HG03469 (cell line): ENCODE results near the gene ABR.
"Not testable (repeated sequence)": the region's sequence is repeated elsewhere in the genome, so short reads cannot be mapped to it uniquely, and the experiment has no call there.

ENCODE experiments used
- ATAC-seq: cut with Tn5 transposase; IDR thresholded peaks from one replicate; pipeline ENCODE4 v1.9.1; 2021; ENCODE audit warnings: mild to moderate bottlenecking, moderate library complexity, moderate number of reproducible peaks; ENCODE audit not compliant: unreplicated experiment

The ABR gene

DNA sequence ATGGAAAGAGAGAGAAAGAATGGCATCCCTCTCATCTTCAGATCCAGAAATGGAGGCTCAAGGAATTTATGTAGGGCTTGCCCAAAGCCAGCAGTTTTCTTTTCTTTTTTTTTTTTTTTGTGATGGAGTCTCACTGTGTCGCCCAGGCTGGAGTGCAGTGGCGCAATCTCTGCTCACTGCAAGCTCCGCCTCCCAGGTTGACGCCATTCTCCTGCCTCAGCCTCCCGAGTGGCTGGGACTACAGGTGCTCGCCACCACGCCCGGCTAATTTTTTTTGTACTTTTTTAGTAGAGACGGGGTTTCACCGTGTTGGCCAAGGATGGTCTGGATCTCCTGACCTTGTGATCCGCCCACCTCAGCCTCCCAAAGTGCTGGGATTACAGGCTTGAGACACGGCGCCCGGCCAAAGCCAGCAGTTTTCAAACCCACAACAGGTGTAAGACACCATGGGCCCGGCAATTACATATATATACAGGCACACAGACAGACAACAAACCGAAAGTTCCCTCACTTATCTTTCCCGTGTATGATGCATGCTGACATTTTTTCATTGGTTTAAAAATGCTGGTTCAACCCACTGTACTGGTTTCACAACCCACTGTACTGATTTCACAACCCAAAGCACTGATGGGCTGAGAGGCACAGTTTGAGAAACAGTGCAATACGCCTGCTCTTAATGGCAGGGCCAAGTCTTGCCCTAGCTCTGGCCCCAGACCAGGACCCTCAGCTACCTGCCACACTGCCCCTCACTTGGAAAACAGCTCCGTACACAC is 81.6 kb downstream of the ABR start:
- ATAC-seq, result not testable (repeated sequence)

DNA sequence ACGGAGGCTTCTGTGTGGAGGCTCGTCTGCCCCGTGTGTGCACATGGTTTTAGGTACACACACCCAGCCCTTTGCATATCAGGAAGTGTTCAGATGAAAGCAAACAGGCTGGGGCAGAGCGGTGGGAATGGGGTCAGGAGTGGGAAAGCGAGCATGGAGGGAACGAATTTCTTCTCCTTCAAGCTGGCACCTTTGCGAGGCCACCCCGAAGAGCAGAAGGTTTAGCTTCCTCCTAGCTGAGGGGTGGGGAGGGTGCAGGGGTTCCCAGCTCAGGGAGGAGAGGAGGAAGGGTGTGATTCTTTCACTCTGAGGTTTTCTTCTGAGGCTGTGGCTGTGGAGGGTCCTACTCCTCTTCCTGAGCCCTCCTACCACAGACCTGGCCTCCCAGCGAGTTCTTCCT is 83.6 kb downstream of the ABR start:
- ATAC-seq, result no peak

DNA sequence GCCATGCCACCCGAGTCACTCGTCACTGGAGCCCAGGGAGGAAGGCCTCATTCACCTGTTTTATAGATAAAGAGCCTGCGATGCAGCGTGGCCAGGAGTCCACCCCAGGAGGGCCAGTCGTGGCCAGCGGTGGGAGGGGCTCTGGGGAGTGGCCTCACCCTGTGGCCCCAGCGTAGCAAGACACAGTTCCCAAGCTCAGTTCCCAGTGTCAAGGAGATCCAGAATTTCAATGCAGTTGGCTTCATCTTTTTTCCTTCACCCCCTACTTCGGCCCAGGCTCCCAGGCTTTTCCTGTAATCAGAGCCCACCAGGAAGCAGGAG is 84.0 kb downstream of the ABR start:
- ATAC-seq, result no peak

DNA sequence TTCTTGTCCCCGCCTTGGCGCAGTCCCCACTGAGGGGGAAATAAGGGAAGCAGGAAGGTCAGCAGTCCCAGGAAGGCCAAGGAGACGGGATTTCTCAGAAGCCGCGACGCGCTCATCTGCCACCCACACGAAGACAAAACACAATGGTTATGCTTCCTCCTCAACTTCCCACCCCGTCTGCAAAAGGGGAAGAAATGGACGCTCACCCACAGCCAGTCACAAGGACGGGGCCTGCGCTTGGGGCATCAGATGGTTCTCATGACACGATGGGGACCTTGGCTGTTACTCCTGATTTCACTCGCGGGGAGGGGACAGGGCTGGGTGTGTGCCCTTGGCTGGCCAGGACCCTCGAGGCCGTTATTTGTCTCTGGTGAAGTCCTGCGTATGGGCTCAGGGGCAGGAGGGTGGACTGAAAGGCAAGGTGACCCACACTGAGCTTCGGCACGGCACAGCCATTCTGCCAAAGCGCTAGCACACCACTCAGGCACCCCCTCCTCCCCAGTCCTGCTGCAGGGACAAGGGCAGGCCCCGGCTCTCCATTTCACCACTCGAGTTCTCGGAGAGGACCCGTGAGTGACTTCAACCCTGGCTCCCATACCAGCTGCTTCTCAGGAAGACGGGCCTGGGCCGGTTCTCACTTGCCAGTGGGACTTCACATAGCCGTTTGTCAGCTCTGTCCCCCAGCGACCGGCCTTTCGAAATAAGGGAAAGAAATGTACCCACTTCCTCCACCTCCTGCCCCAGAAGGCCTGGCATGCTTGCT is 84.5 kb downstream of the ABR start:
- no peak for ATAC-seq

DNA sequence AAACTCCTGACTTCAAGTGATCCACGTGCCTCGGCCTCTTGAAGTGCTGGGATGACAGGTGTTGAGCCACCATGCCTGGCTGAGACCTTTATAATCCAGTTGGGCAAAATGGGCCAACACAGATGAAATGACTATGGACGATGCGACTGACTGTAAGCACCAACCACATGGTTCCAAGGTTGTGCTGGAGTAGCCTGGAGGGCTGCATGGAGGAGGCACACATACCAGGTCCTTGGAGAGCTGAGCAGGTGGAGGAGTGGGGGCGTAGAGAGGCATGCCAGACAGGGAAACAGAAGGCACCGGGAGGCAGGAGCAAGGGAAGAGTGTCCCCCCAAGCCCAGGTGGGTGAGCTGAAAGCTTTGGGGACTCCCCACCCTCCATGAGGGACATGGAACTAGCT is 85.2 kb downstream of the ABR start:
- no peak for ATAC-seq

DNA sequence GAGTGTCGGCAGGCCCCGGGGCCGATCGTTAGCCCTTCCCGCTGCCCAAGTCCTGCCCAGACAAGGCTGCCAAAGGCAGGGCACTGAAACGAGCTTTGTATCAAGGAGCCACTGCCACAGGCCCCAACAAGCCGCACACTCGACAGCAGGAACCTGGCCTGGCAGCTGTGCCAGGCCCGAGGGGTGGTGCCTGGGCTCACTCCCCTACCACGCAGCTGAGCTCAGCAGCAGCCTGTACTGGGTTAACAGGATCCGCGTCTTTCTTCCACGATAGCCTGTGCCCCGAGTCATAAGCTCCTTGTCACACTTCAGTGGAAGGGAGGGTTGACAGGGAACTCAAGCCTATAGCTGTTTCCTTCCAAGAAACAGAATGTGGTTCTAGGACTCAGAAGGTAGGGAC is 87.9 kb downstream of the ABR start:
- ATAC-seq, result no peak

DNA sequence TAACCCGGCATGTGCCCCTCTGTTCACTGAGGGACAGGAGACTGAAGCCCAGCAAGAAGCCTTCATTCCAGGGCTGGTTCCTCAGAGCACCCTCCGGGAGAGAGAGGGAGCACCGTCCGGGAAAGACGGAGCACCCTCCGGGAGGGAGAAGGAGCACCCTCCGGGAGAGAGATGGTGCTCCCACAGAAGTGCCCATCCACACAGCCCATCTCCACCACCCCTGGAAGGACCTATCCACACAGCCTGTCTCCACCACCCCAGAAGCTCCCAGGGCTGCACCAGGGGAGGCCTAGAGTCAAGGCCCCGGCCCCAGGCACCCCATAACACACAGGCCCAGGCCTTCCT is 88.6 kb downstream of the ABR start:
- no peak for ATAC-seq

DNA sequence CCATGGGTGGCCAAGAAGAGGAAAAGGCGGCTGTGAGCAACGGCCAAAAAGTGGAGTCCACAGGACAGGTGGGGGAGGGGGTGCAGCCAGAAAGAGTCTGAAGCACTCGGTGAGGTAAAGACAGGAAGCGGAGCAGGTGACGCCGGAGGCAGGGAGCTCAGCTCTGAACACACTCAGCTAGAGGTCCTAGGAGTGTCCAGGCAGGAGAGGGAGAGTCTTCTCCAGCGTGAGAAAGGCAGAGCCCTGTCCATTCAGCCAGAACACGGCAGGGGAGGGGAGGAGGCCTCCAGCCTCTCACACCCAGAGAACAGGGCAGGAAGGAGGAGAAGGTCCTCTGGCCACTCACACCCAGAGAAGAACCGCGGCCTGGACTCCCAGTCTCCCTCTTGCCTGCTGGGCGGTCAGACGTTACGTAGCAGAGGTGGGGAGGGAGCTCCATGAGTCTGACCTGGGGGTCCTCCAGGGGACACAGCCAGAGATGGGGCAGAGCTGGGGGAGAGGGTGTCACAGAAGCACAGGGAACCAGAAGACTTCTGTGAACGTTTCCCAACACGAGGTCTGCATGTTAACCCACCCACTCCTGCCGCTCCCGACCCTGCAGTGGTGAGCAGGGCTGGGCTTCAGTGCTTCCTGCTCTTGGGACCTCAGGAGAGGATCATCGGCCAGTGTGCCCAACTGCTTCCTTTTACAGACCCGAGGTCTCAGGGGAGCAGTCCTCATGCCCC is 89.2 kb downstream of the ABR start:
- ATAC-seq, result no peak

DNA sequence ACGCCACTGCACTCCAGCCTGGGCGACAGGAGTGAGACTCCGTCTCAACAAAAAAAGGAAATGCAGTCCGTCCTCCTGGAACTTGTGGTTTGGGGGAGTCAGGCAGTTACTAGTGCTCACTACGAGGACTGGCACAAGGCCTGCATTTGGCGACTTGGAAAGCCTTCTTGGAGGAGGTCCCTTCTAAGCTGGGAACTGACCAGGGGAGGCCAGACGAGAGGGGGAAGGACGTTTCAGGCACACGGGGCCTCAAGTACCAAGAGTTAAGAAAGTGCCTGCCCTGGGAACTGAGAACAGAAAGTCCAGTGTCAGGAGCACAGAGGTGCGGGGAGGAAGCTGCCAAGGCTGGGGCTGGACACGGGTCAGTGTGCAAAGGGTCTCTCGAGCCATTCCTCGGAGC is 89.9 kb downstream of the ABR start:
- no peak for ATAC-seq

DNA sequence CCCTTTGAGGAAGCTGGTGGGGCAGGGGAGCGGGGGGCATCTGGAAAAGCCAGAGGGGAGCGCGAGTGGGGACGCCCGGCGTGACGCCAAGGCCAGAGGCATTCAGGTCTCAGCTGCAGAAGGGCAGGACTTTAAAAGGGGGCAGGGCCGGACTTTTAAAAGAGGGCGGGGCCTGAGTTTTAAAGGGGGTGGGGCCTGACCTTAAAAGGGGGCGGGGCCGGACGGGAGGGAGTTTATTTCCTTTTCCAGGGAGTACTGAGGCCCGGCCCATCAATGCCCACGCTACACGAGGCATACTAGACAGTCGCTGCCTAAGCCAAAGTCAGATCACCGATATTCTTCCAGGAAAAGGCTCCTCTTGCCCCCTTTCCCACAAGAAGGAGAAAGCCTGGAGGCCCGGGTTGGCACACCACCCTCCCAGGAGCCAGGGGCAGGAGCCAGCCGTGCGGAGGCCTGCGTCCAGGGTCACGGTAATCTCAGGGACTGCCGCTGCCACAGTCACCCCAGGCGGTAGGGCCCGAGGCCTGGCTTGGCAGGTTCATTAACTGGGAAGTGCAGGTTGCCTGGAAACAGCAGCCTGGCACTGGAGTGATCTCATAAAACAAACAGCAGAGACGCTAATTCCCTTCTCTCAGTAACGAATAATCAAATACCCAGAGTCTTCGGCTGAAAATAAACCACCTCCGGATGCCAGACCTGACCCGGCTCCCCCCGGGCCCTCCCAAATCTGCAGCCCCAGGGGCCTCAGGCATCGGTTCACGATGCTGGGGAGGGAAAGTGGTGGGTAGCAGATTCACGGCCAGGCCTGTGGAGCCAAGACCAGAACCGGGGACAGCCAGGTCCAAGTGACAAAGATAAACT is 92.2 kb downstream of the ABR start:
- no peak for ATAC-seq

DNA sequence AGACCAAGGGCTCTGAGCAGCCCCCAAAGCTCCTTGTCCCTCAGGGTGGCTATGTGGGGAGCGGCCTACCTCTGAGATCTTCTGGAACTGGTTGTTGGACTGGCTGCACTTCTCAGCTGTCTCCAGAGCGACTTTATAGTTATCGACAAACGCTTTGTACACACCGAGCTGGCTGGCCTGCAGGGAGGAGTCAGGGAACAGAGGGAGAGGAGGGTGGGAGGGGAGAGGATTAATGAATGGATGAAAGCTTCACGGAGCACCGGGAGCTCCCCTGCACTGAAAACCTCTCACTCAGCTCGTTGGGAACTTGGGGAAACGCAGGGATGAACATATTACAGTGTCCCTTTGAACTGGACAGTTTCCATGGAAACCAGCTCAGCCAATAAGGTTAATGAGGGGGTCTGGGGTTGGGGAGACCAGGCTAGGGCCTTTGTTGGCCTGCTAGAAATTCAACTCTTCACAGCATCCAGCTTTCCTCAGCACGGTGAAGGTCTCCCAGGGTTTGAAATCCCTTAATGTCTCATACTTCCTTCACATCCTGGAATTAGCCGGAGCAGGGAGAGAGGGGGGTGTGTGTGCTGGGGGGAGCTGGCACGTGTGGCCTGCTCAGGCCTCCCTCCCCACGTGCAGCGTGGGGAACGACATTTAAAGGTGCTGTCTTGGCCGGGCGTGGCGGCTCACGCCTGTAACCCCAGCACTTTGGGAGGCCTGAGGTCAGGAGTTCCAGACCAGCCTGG is 96.2 kb downstream of the ABR start:
- ATAC-seq, result no peak

DNA sequence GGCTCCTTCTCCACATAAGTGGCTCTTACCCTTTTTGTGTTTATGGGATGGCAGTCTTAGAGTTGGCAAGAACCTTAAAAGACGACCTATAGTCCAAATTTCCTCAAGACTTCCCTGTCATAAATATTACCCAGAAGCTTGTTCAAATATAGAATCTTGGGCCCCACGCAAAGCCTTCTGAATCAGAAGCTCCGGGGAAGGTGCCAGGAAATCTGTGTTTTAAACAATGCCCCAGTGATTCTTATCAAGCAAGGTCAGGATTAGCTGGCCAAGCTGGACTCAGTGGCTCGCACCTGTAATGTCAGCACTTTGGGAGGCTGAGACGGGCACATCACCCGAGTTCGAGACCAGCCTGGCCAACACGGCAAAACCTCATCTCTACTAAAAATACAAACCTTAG is 97.2 kb downstream of the ABR start:
- no peak for ATAC-seq

DNA sequence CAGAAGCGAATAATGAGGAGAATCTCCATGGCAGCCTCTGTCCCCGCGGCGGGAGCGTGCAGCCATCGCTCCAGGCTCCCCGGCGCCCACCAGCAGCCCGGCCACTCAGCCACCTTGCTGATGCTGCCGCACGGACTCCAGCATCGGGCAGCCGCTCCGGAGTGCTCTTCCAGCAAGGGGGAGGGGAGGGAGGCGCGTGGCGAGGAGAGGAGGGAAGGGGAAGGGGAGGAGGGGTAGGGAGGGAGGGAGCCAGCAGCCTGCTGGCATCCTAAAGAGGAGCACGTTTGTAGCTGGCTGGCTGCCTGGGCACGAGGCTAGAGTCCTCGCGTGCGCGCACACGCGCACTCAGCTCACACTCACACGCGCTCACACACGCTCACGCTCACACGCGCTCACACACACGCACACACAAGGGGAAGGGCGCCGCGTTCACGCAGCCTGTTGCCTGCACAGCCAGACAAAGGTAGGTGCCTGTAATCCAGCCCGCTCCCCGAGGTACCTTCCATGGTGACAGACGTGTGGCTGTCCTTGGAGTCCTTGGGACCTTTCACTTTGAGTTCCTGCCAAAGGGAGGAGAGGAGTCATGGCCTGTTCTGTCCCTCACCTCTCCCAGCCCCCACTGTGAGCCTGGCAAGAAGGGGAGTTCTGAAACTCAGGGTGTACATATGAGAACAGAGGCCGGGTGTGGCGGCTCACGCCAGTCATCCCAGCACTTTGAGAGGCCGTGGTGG is 100.8 kb downstream of the ABR start:
- ATAC-seq, result no peak

DNA sequence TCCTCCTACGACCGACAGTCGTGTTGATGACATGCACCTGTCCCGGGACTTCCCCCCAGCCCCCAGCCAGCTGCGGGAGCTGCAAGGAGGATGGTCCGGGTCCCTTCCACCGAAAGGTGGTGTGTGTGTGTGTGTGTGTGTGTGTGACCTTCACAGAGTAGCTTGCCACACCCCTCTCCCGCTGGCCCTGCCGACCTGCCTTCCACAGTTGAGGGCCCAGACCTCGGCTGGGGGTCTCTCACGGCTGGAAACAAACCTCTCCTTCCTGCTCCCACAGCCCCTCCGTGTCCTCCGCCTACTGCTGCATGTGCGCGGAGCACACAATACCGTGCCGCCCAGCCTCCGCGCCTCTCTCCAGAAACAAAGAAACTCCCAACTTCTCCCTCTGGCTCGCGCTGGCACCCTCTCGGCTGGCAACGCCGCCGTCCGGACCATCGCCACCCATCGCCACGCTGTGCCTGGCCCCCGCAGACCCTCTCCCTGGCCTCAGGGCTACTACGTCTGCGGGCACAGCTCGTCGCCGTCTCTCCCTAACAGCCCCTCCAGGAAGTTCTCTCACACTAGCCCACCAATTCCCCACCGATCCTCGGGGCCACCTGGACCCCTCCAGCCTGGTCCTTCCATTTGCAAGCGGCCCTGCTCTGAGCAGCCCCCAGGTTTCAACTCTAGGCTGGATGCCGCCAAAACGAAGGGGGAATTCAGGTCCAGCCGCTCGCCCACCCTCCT is 101.6 kb downstream of the ABR start:
- ATAC-seq, result no peak

DNA sequence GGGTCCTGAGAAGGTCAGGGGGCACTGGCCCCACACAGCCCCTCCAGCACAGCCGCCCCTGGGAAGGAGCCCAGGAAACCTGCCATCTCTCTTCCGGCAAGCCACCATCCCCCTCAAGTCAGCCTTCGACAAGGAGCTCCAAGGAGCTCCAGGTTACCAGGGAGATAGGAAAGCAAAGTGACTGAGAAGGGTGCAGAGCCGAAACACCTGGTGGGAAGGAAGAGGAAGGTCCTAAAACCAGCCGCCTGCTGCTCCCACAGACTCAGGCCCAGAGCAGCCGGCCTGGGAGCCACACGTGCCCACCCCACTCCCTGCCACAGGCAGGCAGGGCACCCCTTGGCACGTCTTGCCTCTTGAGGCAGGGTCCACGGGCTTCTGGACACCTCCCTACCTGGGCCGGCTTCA is 102.2 kb downstream of the ABR start:
- no peak for ATAC-seq

DNA sequence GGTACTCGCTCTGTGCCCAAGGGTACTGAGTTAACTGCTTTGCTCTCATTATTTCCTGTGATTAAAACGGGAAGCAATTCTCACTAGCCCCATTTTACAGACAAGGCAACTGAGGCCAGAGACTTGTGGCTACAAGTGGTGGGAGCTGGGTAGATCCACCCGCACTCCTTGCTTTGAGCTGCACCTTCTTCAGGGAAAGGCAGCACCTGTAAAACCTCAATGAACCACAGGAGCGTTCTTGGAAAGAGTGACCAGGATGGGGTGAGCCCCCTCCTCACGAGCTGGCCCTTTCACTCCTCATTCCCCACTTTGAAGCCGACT is 102.8 kb downstream of the ABR start:
- no peak for ATAC-seq

DNA sequence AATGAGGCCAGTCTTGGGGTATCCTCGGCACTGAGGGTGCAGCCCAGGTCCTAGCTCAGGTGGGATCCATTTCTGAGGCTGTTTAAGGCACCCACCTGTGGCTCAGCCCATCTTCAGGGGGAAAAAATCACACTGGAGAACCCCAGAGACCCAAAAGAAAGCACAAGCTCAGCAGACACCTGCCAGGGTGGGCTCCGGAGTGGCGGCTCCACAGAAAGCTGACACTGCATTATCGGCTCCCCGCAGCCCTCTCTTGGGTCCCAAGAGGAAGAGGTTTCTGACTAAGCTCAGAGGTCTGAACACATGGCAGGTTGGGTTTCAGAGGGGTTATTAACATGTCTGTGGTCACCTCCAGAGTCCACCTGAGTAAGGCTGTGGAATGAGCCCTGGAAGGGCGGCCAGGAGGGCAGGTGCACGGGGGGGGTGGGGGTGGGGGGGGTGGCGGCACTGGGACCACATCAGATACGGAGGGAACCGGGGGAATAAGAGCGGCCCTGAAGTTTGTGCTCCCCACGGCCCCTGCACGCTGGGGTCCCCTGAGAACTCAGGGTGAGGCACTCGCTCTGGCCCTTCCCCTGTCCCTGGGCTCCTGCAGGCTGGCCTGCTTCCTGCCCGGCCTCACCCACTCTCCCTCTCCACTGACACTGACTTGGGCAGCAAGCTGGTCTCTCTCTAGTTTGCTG is 103.3 kb downstream of the ABR start:
- ATAC-seq, result no peak

DNA sequence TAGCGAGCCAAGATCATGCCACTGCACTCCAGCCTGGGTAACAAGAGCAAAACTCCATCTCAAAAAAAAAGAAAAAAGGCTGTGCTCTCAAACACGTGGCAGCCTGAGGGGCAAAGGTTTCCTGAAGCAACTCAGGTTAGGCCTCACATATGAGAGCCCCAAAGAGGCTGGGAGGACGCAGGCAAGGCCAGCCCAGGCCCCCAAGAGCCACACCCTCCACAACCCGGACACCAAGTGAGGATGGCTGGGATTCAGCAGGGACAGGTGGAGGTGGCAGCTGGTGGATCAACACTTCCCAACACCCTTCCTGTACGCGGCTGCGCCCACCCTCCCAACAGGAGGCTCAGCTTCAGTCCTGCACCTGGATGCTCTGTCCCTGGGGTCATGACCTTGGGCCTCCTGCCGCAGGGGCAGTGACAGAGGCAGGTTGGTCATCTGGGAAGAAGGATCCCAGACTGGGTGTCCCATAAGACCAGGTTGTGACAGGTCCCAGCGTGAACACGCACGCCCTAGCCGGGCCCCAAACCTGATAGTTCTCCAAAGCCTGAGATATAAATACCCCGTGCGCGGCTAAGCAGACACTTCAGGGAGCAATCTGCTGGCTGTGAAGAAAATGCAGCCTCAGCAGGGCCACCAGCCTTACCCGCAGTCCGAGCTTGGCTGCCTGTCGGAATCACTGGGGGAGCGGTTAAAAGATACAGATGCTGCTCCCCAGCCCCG is 104.7 kb downstream of the ABR start:
- no peak for ATAC-seq
